GM18858 (cell line): ENCODE data around the gene ANAPC13.

Source experiments
- ATAC-seq: cut with Tn5 transposase; IDR thresholded peaks from one replicate; pipeline ENCODE4 v1.9.1; 2021; ENCODE audit not compliant: unreplicated experiment

ANAPC13 gene

GRCh38 chr3:134485718-134486576, at the start of gene ANAPC13, which contains the start of gene CEP63:
TSS of gene ANAPC13 (minus strand) at chr3:134485985. CDS start at chr3:134482904, 3,081 bp downstream.
TSS of gene CEP63 (plus strand) at chr3:134486057. CDS start at chr3:134495321, 9,264 bp downstream.
- peak; percentile 64 for ATAC-seq

GRCh38 chr3:134535186-134535970, 49.6 kb upstream of the ANAPC13 start:
- no peak for ATAC-seq

- no peak for ATAC-seq
These were observed 47.7 kb upstream of the ANAPC13 start for GRCh38 chr3:134533493-134533892.

GRCh38 chr3:134527538-134528186, 41.9 kb upstream of the ANAPC13 start:
- ATAC-seq, result no peak

- ATAC-seq, result no peak
These were observed 41.3 kb upstream of the ANAPC13 start for GRCh38 chr3:134527037-134527436.

- no peak for ATAC-seq
These were observed 40.5 kb upstream of the ANAPC13 start for GRCh38 chr3:134526319-134526718.

- no peak for ATAC-seq
These were observed 39.5 kb upstream of the ANAPC13 start for GRCh38 chr3:134525293-134525692.

- no peak for ATAC-seq
These were observed 36.8 kb upstream of the ANAPC13 start for GRCh38 chr3:134522541-134522940.

- ATAC-seq, result no peak
These were observed 32.0 kb upstream of the ANAPC13 start for GRCh38 chr3:134517791-134518190.

GRCh38 chr3:134516905-134517304, 31.1 kb upstream of the ANAPC13 start:
- ATAC-seq, result no peak

GRCh38 chr3:134511500-134511899, 25.7 kb upstream of the ANAPC13 start:
- no peak for ATAC-seq

- ATAC-seq, result no peak
These were observed 19.7 kb upstream of the ANAPC13 start for GRCh38 chr3:134505485-134505884.

- no peak for ATAC-seq
These were observed 18.3 kb upstream of the ANAPC13 start for GRCh38 chr3:134504132-134504531.

GRCh38 chr3:134503266-134503665, 17.5 kb upstream of the ANAPC13 start:
- no peak for ATAC-seq

- ATAC-seq, result no peak
These were observed 10.8 kb upstream of the ANAPC13 start for GRCh38 chr3:134496471-134497071.

- ATAC-seq, result no peak
These were observed 10.2 kb upstream of the ANAPC13 start for GRCh38 chr3:134495980-134496379.

- no peak for ATAC-seq
These were observed 8.7 kb upstream of the ANAPC13 start for GRCh38 chr3:134494495-134494894.

- ATAC-seq, result no peak
These were observed 1.6 kb upstream of the ANAPC13 start for GRCh38 chr3:134487406-134487805.

GRCh38 chr3:134486577-134487041, 824 bp upstream of the ANAPC13 start:
- no peak for ATAC-seq

- peak; percentile 2 for ATAC-seq
These were observed 589 bp downstream of the ANAPC13 start for GRCh38 chr3:134485075-134485717.
